ENCODE results near the gene ARHGAP26.

DNA sequence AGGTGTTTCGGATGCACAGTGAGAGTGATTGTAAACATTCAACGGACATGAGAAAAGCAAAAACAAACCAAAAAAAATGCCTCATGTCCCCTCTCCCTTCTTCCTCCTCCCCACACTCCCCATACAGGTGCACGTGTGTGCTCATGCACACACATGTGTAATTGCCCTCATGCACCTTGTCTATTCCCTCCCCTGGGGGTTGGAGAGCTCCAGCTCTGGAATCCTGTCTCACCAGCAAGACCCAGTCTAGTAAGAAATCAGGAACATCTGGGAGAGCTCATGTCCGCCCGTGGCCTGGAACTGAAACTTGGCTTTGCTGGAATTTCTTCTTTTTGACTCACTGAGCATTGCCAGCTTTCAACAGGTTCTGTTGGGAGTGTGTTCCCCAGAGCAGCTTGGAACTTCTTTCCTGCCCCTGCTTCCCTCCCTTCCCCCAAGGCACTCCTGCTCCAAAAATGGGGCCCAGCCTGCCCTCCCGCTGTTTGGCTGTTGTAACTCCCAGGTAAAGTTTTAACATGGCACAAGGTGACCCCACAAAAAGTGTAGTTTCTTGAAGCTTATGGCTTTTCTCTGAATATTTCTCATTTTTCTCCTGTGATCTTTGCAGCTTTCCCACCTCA lies 443.2 kb downstream of the ARHGAP26 start:
- TF ChIP-seq SMC3 (IDR thresholded peaks at IDR 0.05; ENCODE audit: low read depth, low read length) (no peak), NFE2L2 (IDR thresholded peaks at IDR 0.05; ENCODE audit: low read depth, low read length) (no peak), CHD1 (IDR thresholded peaks at IDR 0.05; ENCODE audit: low read depth, low read length) (no peak), POLR2A (IDR thresholded peaks at IDR 0.05; ENCODE audit: low read depth, low read length) (no peak), FOS (IDR thresholded peaks at IDR 0.05; ENCODE audit: low read depth, low read length) (no peak), RCOR1 (IDR thresholded peaks at IDR 0.05; ENCODE audit: insufficient replicate concordance, low read length) (no peak), MAFK (IDR thresholded peaks at IDR 0.05; ENCODE audit: low read depth, low read length) (no peak), CEBPB (IDR thresholded peaks at IDR 0.05; ENCODE audit: low read depth, low read length) (no peak), RAD21 (IDR thresholded peaks at IDR 0.05; ENCODE audit: low read length) (no peak)
- TF ChIP-seq, protein P1, sequence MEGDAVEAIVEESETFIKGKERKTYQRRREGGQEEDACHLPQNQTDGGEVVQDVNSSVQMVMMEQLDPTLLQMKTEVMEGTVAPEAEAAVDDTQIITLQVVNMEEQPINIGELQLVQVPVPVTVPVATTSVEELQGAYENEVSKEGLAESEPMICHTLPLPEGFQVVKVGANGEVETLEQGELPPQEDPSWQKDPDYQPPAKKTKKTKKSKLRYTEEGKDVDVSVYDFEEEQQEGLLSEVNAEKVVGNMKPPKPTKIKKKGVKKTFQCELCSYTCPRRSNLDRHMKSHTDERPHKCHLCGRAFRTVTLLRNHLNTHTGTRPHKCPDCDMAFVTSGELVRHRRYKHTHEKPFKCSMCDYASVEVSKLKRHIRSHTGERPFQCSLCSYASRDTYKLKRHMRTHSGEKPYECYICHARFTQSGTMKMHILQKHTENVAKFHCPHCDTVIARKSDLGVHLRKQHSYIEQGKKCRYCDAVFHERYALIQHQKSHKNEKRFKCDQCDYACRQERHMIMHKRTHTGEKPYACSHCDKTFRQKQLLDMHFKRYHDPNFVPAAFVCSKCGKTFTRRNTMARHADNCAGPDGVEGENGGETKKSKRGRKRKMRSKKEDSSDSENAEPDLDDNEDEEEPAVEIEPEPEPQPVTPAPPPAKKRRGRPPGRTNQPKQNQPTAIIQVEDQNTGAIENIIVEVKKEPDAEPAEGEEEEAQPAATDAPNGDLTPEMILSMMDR (conservative IDR thresholded peaks at IDR 0.05; ENCODE audit: low read depth, low read length), result no peak
